Neural progenitor cell (in vitro differentiated cells): ENCODE measurements around the gene SLC38A10. TPM values are rescaled to one million over a fixed set of nuclear protein-coding genes. Genes with fewer than 3 reads are reported as not detected.

Experiments
- DNase-seq: peaks from one replicate; pipeline ENCODE4 v3.0.0-alpha.2; 2016; ENCODE audit warnings: low spot score
- H2AFZ ChIP-seq: fragments of 200-600 bp; sonication (generic); replicated peaks from 2 replicates; pipeline ENCODE4 v1.6.1; 2016; ENCODE audit warnings: antibody characterized with exemption
- H3F3A ChIP-seq: fragments of 200-600 bp; sonication (generic); 2 replicates; pipeline ENCODE4 v1.6.1; 2016; ENCODE audit warnings: antibody characterized with exemption, low read depth
- H3K27ac ChIP-seq: fragments of 200-600 bp; sonication (generic); 2 replicates; pipeline ENCODE4 v1.5.1; 2016; ENCODE audit warnings: mild to moderate bottlenecking
- H3K27me3 ChIP-seq: fragments of 200-600 bp; sonication (generic); 2 replicates; pipeline ENCODE4 v1.6.1; 2016; ENCODE audit warnings: mild to moderate bottlenecking, moderate library complexity
- H3K36me3 ChIP-seq: fragments of 200-600 bp; sonication (generic); 2 replicates; pipeline ENCODE4 v1.5.1; 2016
- H3K4me1 ChIP-seq: fragments of 200-600 bp; sonication (generic); 2 replicates; pipeline ENCODE4 v1.6.1; 2016; ENCODE audit warnings: mixed run types
- H3K4me2 ChIP-seq: fragments of 200-600 bp; sonication (generic); 2 replicates; pipeline ENCODE4 v1.6.1; 2016
- H3K4me3 ChIP-seq: fragments of 200-600 bp; sonication (generic); 2 replicates; pipeline ENCODE4 v1.5.1; 2016
- H3K79me2 ChIP-seq: fragments of 200-600 bp; sonication (generic); 2 replicates; pipeline ENCODE4 v1.6.1; 2016; ENCODE audit warnings: low read depth
- H3K9ac ChIP-seq: fragments of 200-600 bp; sonication (generic); 2 replicates; pipeline ENCODE4 v1.6.1; 2016
- H3K9me3 ChIP-seq: fragments of 200-600 bp; sonication (generic); 2 replicates; pipeline ENCODE4 v1.5.1; 2016; ENCODE audit warnings: low read depth
- H4K20me1 ChIP-seq: fragments of 200-600 bp; sonication (generic); 2 replicates; pipeline ENCODE4 v1.6.1; 2016; ENCODE audit warnings: low read depth
- H3K27ac Mint-ChIP-seq: 3 replicates; pipeline ENCODE4 v1.8.0; 2021; ENCODE audit warnings: mixed read lengths
- H3K27me3 Mint-ChIP-seq: 2 replicates; pipeline ENCODE4 v1.8.0; 2022; ENCODE audit warnings: low read depth, mild to moderate bottlenecking, inconsistent platforms, moderate library complexity, mixed read lengths; ENCODE audit not compliant: insufficient read depth
- H3K36me3 Mint-ChIP-seq: 3 replicates; pipeline ENCODE4 v1.8.0; 2021; ENCODE audit warnings: mixed read lengths
- H3K4me1 Mint-ChIP-seq: 3 replicates; pipeline ENCODE4 v1.8.0; 2021; ENCODE audit warnings: mixed read lengths
- H3K4me3 Mint-ChIP-seq: 3 replicates; pipeline ENCODE4 v1.8.0; 2021; ENCODE audit warnings: mild to moderate bottlenecking, moderate library complexity, mixed read lengths
- H3K9me3 Mint-ChIP-seq: 3 replicates; pipeline ENCODE4 v1.8.0; 2020; ENCODE audit warnings: mixed read lengths
- CTCF ChIP-seq: fragments of 200-600 bp; sonication (generic); IDR thresholded peaks from 2 replicates; pipeline ENCODE4 v1.5.1; 2017; ENCODE audit warnings: antibody characterized with exemption, mild to moderate bottlenecking
- EZH2 ChIP-seq: fragments of 200-600 bp; sonication (generic); IDR thresholded peaks from 2 replicates; pipeline ENCODE4 v1.6.1; 2017; ENCODE audit warnings: antibody characterized with exemption, mild to moderate bottlenecking, moderate library complexity
- EZH2phosphoT487 ChIP-seq: fragments of 200-600 bp; sonication (generic); IDR thresholded peaks from 2 replicates; pipeline ENCODE4 v1.6.1; 2017; ENCODE audit warnings: antibody characterized with exemption
- total RNA-seq: library from RNA; depleted of rRNA; stranded (reverse); fragments of >200 nt; gene quantifications from 2 replicates; pipeline ENCODE4 v1.2.3, GENCODE V29; 2015; ENCODE audit warnings: low replicate concordance

SLC38A10 gene
- total RNA-seq, 1 donor from 2014 or later = 8.3 TPM

DNA sequence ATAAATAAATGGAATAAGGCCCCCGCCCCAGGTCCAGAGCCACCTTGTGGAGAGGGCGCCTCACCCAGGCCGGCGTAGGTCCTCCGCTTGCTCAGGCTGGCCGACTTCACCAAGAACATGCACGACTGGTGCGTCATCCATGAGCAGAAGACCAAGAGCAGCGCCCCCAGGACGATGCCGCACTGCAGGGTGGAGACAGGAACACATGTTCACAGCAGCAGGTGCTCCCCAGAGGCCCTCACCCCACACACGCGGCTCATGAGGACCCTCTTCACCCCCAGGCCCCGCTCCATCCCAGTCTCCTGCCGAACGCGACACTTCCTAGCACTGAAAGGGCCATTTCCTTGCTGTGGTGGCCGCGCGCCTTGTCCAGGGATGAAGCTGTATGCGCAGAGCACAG, 5.5 kb downstream of the SLC38A10 start:
- TF ChIP-seq CTCF (no peak), EZH2 (no peak), EZH2phosphoT487 (no peak)

GRCh38 chr17:81288715-81289114, 6.4 kb downstream of the SLC38A10 start:
- H3K27me3 ChIP-seq = no peaks in the 10 kb centered on the region
- H3K4me2 ChIP-seq = no peak overlapping the region
- H3K9me3 ChIP-seq = no peaks in the 10 kb centered on the region
- Mint-ChIP-seq H3K27ac (no peak overlapping the region), H3K27me3 (peaks cover 2% of the 10 kb centered on the region), H3K36me3 (peaks cover 2% of the 10 kb centered on the region), H3K9me3 (no peaks in the 10 kb centered on the region), H3K4me1 (peaks cover 14% of the 10 kb centered on the region), H3K4me3 (no peak overlapping the region)
- H2AFZ ChIP-seq = no peak overlapping the region
- no peak overlapping the region for H3K4me3 ChIP-seq
- peaks cover 37% of the 10 kb centered on the region for H3K79me2 ChIP-seq
- no peak for DNase-seq
- H3F3A ChIP-seq = no peaks in the 10 kb centered on the region
- TF ChIP-seq EZH2phosphoT487 (no peak), CTCF (no peak), EZH2 (no peak)
- no peak overlapping the region for H3K9ac ChIP-seq
- no peaks in the 10 kb centered on the region for H3K36me3 ChIP-seq
- peaks cover 12% of the 10 kb centered on the region for H3K4me1 ChIP-seq
- H4K20me1 ChIP-seq = peaks cover 34% of the 10 kb centered on the region
- no peak overlapping the region for H3K27ac ChIP-seq

More for the DNA sequence above, 5.5 kb downstream of the SLC38A10 start:
- no peak overlapping the region for H3K9ac ChIP-seq
- H2AFZ ChIP-seq = no peak overlapping the region
- H3K4me3 ChIP-seq = no peak overlapping the region
- H3K4me1 ChIP-seq = peaks cover 10% of the 10 kb centered on the region
- no peak overlapping the region for H3K27ac ChIP-seq
- H3K36me3 ChIP-seq = no peaks in the 10 kb centered on the region
- no peak overlapping the region for H3K4me2 ChIP-seq
- peaks cover 41% of the 10 kb centered on the region for H4K20me1 ChIP-seq
- H3K27me3 ChIP-seq = no peaks in the 10 kb centered on the region
- peaks cover 46% of the 10 kb centered on the region for H3K79me2 ChIP-seq
- no peak overlapping the region for H3K4me3 Mint-ChIP-seq
- no peaks in the 10 kb centered on the region for H3F3A ChIP-seq
- H3K27me3 Mint-ChIP-seq = peaks cover 2% of the 10 kb centered on the region
- no peak for DNase-seq
- H3K9me3 Mint-ChIP-seq = no peaks in the 10 kb centered on the region
- H3K9me3 ChIP-seq = no peaks in the 10 kb centered on the region
- no peak overlapping the region for H3K27ac Mint-ChIP-seq
- peaks cover 19% of the 10 kb centered on the region for H3K4me1 Mint-ChIP-seq
- H3K36me3 Mint-ChIP-seq = peaks cover 2% of the 10 kb centered on the region

DNA sequence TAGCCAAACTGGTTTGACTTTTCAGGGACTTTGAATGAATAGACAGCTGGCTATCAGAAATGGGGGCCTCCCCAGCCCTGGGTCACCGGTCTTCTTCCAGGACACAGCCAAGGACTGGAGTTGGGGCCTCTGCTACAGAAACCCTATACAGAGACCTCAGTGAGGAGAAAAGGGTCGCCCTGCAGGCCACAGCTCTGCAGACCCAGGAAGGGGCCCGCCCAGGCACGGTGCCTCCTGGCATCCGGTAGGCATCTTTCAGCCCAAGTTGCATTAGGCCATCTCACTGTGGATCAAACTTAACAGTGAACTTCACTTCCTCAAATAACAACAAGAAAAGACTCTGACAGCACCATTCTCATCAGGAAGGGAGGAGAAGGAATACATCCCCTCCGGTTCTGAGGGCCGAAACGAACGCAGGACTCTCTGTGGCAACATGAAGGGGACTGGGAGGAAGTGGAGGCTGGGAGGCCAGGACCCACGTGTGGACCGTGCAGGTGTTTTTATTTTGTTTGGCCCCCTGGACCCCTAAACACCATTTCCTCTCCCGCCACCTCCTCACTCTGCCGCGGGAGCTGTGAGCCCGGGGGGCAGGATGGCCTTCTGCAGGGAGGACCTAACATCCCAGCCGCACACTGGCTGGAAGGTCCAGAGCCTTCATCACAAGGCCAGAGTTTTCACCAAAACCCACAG, 7.2 kb downstream of the SLC38A10 start:
- H3K4me1 ChIP-seq = peaks cover 12% of the 10 kb centered on the region
- H3K27me3 ChIP-seq = no peaks in the 10 kb centered on the region
- H3K79me2 ChIP-seq = peaks cover 34% of the 10 kb centered on the region
- DNase-seq = no peak
- H3K4me2 ChIP-seq = no peak overlapping the region
- H3F3A ChIP-seq = no peaks in the 10 kb centered on the region
- TF ChIP-seq EZH2phosphoT487 (no peak), EZH2 (no peak), CTCF (no peak)
- Mint-ChIP-seq H3K4me1 (peaks cover 13% of the 10 kb centered on the region), H3K27ac (no peak overlapping the region), H3K4me3 (no peak overlapping the region), H3K9me3 (no peaks in the 10 kb centered on the region), H3K36me3 (peaks cover 2% of the 10 kb centered on the region), H3K27me3 (peaks cover 2% of the 10 kb centered on the region)
- H3K27ac ChIP-seq = no peak overlapping the region
- no peaks in the 10 kb centered on the region for H3K9me3 ChIP-seq
- no peak overlapping the region for H3K9ac ChIP-seq
- no peak overlapping the region for H3K4me3 ChIP-seq
- H4K20me1 ChIP-seq = peaks cover 30% of the 10 kb centered on the region
- H2AFZ ChIP-seq = no peak overlapping the region
- H3K36me3 ChIP-seq = no peaks in the 10 kb centered on the region
